ENCODE data around the gene PAK5. TPM values are rescaled to one million over a fixed set of nuclear protein-coding genes. Genes with fewer than 3 reads are reported as not detected.

PAK5 gene
- total and polyA plus RNA-seq, 7 experiments from 2014 or later = not detected

- DNase-seq (no peak), ATAC-seq (no peak)
- Histone ChIP-seq H3K4me1 (ENCODE audit: control insufficient read depth in 2 of 2, insufficient read depth in 2 of 2, low read length in 2 of 2) (no peaks in the 10 kb centered on the region), H3K27me3 (ENCODE audit: control insufficient read depth in 2 of 2, insufficient read depth in 2 of 2, low read length in 2 of 2) (no peaks in the 10 kb centered on the region), H3K36me3 (ENCODE audit: control insufficient read depth in 2 of 3, insufficient read depth in 3 of 3, low read length in 3 of 3) (no peaks in the 10 kb centered on the region), H3K4me3 (ENCODE audit: low read length) (no peak overlapping the region), H3K9me3 (ENCODE audit: control insufficient read depth in 2 of 3, low read length in 3 of 3) (no peaks in the 10 kb centered on the region), H3K27ac (ENCODE audit: low read depth, low read length) (no peak overlapping the region)
- CTCF ChIA-PET = no interaction called here
- H3K27me3 Mint-ChIP-seq = peaks cover 0 to 4% (median 0%) of the 10 kb centered on the region in 5 donors
- H3K9me3 Mint-ChIP-seq = peaks cover 0 to 19% (median 6%) of the 10 kb centered on the region in 11 donors
- peaks cover 0 to 3% (median 0%) of the 10 kb centered on the region in 5 donors for H3K36me3 Mint-ChIP-seq
- no peak overlapping the region for H3K27ac Mint-ChIP-seq
- no peaks in the 10 kb centered on the region for H3K4me1 Mint-ChIP-seq
- H3K4me3 Mint-ChIP-seq = no peak overlapping the region
- intact Hi-C loops (cut with micrococcal nuclease) = no loop called here
- POLR2A ChIA-PET = no interaction called here
Observed at GRCh38 chr20:9705722-9706476, 133.0 kb downstream of the PAK5 start.

- CTCF ChIA-PET = no interaction called here
- DNase-seq (no peak), ATAC-seq (no peak)
- no peaks in the 10 kb centered on the region for H3K27me3 ChIP-seq (ENCODE audit: control insufficient read depth in 2 of 2, insufficient read depth in 2 of 2, low read length in 2 of 2)
- Mint-ChIP-seq H3K4me3 (no peak overlapping the region), H3K27me3 (no peaks in the 10 kb centered on the region), H3K27ac (no peak overlapping the region), H3K9me3 (peaks cover 0 to 12% (median 0%) of the 10 kb centered on the region in 11 donors), H3K4me1 (no peaks in the 10 kb centered on the region), H3K36me3 (no peaks in the 10 kb centered on the region)
- H3K4me3 ChIP-seq (ENCODE audit: low read length) = no peak overlapping the region
- H3K9me3 ChIP-seq (ENCODE audit: control insufficient read depth in 2 of 3, low read length in 3 of 3) = no peaks in the 10 kb centered on the region
- intact Hi-C loops (cut with micrococcal nuclease) = no loop called here
- H3K4me1 ChIP-seq (ENCODE audit: control insufficient read depth in 2 of 2, insufficient read depth in 2 of 2, low read length in 2 of 2) = no peaks in the 10 kb centered on the region
- no peak overlapping the region for H3K27ac ChIP-seq (ENCODE audit: low read depth, low read length)
- no peaks in the 10 kb centered on the region for H3K36me3 ChIP-seq (ENCODE audit: control insufficient read depth in 2 of 3, insufficient read depth in 3 of 3, low read length in 3 of 3)
- POLR2A ChIA-PET = no interaction called here
Observed at GRCh38 chr20:9699181-9699580, 139.7 kb downstream of the PAK5 start.

- Mint-ChIP-seq H3K36me3 (no peaks in the 10 kb centered on the region), H3K4me1 (no peaks in the 10 kb centered on the region), H3K9me3 (peaks cover 0 to 16% (median 0%) of the 10 kb centered on the region in 11 donors), H3K4me3 (no peak overlapping the region), H3K27me3 (peaks cover 0 to 5% (median 0%) of the 10 kb centered on the region in 5 donors), H3K27ac (no peak overlapping the region)
- Histone ChIP-seq H3K4me3 (ENCODE audit: low read length) (no peak overlapping the region), H3K27ac (ENCODE audit: low read depth, low read length) (no peak overlapping the region), H3K36me3 (ENCODE audit: control insufficient read depth in 2 of 3, insufficient read depth in 3 of 3, low read length in 3 of 3) (no peaks in the 10 kb centered on the region), H3K9me3 (ENCODE audit: control insufficient read depth in 2 of 3, low read length in 3 of 3) (no peaks in the 10 kb centered on the region), H3K27me3 (ENCODE audit: control insufficient read depth in 2 of 2, insufficient read depth in 2 of 2, low read length in 2 of 2) (no peaks in the 10 kb centered on the region), H3K4me1 (ENCODE audit: control insufficient read depth in 2 of 2, insufficient read depth in 2 of 2, low read length in 2 of 2) (no peaks in the 10 kb centered on the region)
- CTCF ChIA-PET = no interaction called here
- POLR2A ChIA-PET = no interaction called here
- intact Hi-C loops (cut with micrococcal nuclease) = no loop called here
- ATAC-seq (no peak), DNase-seq (no peak)
Observed at GRCh38 chr20:9689041-9689440, 149.8 kb downstream of the PAK5 start.

- CTCF ChIA-PET = no interaction called here
- POLR2A ChIA-PET = no interaction called here
Observed at GRCh38 chr20:9686866-9687265, 152.0 kb downstream of the PAK5 start.

GRCh38 chr20:9686455-9686854 is 152.4 kb downstream of the PAK5 start:
- Histone ChIP-seq H3K9me3 (ENCODE audit: control insufficient read depth in 2 of 3, low read length in 3 of 3) (no peaks in the 10 kb centered on the region), H3K4me1 (ENCODE audit: control insufficient read depth in 2 of 2, insufficient read depth in 2 of 2, low read length in 2 of 2) (no peaks in the 10 kb centered on the region), H3K36me3 (ENCODE audit: control insufficient read depth in 2 of 3, insufficient read depth in 3 of 3, low read length in 3 of 3) (no peaks in the 10 kb centered on the region), H3K4me3 (ENCODE audit: low read length) (no peak overlapping the region), H3K27ac (ENCODE audit: low read depth, low read length) (no peak overlapping the region), H3K27me3 (ENCODE audit: control insufficient read depth in 2 of 2, insufficient read depth in 2 of 2, low read length in 2 of 2) (no peaks in the 10 kb centered on the region)
- no peaks in the 10 kb centered on the region for H3K4me1 Mint-ChIP-seq
- H3K27ac Mint-ChIP-seq = no peak overlapping the region
- DNase-seq = no peak
- POLR2A ChIA-PET = no interaction called here
- no peaks in the 10 kb centered on the region for H3K36me3 Mint-ChIP-seq
- intact Hi-C loops (cut with micrococcal nuclease) = no loop called here
- peaks cover 0 to 8% (median 0%) of the 10 kb centered on the region in 5 donors for H3K27me3 Mint-ChIP-seq
- no peak overlapping the region for H3K4me3 Mint-ChIP-seq
- CTCF ChIA-PET = no interaction called here
- H3K9me3 Mint-ChIP-seq = peaks cover 0 to 20% (median 0%) of the 10 kb centered on the region in 11 donors
- ATAC-seq = no peak

More at GRCh38 chr20:9686866-9687265, 152.0 kb downstream of the PAK5 start:
- Mint-ChIP-seq H3K4me1 (no peaks in the 10 kb centered on the region), H3K9me3 (peaks cover 0 to 20% (median 0%) of the 10 kb centered on the region in 11 donors), H3K36me3 (no peaks in the 10 kb centered on the region), H3K27me3 (peaks cover 0 to 8% (median 0%) of the 10 kb centered on the region in 5 donors), H3K27ac (no peak overlapping the region), H3K4me3 (no peak overlapping the region)
- Histone ChIP-seq H3K4me1 (ENCODE audit: control insufficient read depth in 2 of 2, insufficient read depth in 2 of 2, low read length in 2 of 2) (no peaks in the 10 kb centered on the region), H3K36me3 (ENCODE audit: control insufficient read depth in 2 of 3, insufficient read depth in 3 of 3, low read length in 3 of 3) (no peaks in the 10 kb centered on the region), H3K27ac (ENCODE audit: low read depth, low read length) (no peak overlapping the region), H3K4me3 (ENCODE audit: low read length) (no peak overlapping the region), H3K27me3 (ENCODE audit: control insufficient read depth in 2 of 2, insufficient read depth in 2 of 2, low read length in 2 of 2) (no peaks in the 10 kb centered on the region), H3K9me3 (ENCODE audit: control insufficient read depth in 2 of 3, low read length in 3 of 3) (no peaks in the 10 kb centered on the region)
- DNase-seq (no peak), ATAC-seq (no peak)
- intact Hi-C loops (cut with micrococcal nuclease) = no loop called here

GRCh38 chr20:9686001-9686400 is 152.9 kb downstream of the PAK5 start:
- Histone ChIP-seq H3K9me3 (ENCODE audit: control insufficient read depth in 2 of 3, low read length in 3 of 3) (no peaks in the 10 kb centered on the region), H3K36me3 (ENCODE audit: control insufficient read depth in 2 of 3, insufficient read depth in 3 of 3, low read length in 3 of 3) (no peaks in the 10 kb centered on the region), H3K4me1 (ENCODE audit: control insufficient read depth in 2 of 2, insufficient read depth in 2 of 2, low read length in 2 of 2) (no peaks in the 10 kb centered on the region), H3K27ac (ENCODE audit: low read depth, low read length) (no peak overlapping the region), H3K27me3 (ENCODE audit: control insufficient read depth in 2 of 2, insufficient read depth in 2 of 2, low read length in 2 of 2) (no peaks in the 10 kb centered on the region), H3K4me3 (ENCODE audit: low read length) (no peak overlapping the region)
- intact Hi-C loops (cut with micrococcal nuclease) = no loop called here
- H3K4me1 Mint-ChIP-seq = no peaks in the 10 kb centered on the region
- CTCF ChIA-PET = no interaction called here
- peaks cover 0 to 20% (median 0%) of the 10 kb centered on the region in 11 donors for H3K9me3 Mint-ChIP-seq
- DNase-seq = no peak
- peaks cover 0 to 8% (median 0%) of the 10 kb centered on the region in 5 donors for H3K27me3 Mint-ChIP-seq
- no peaks in the 10 kb centered on the region for H3K36me3 Mint-ChIP-seq
- ATAC-seq = no peak
- POLR2A ChIA-PET = no interaction called here
- H3K27ac Mint-ChIP-seq = no peak overlapping the region
- no peak overlapping the region for H3K4me3 Mint-ChIP-seq

- Histone ChIP-seq H3K4me3 (ENCODE audit: low read length) (no peak overlapping the region), H3K9me3 (ENCODE audit: control insufficient read depth in 2 of 3, low read length in 3 of 3) (no peaks in the 10 kb centered on the region), H3K4me1 (ENCODE audit: control insufficient read depth in 2 of 2, insufficient read depth in 2 of 2, low read length in 2 of 2) (no peaks in the 10 kb centered on the region), H3K27ac (ENCODE audit: low read depth, low read length) (no peak overlapping the region), H3K36me3 (ENCODE audit: control insufficient read depth in 2 of 3, insufficient read depth in 3 of 3, low read length in 3 of 3) (no peaks in the 10 kb centered on the region), H3K27me3 (ENCODE audit: control insufficient read depth in 2 of 2, insufficient read depth in 2 of 2, low read length in 2 of 2) (no peaks in the 10 kb centered on the region)
- no peak for DNase-seq
- Mint-ChIP-seq H3K4me1 (no peaks in the 10 kb centered on the region), H3K9me3 (peaks cover 0 to 16% (median 0%) of the 10 kb centered on the region in 11 donors), H3K27me3 (peaks cover 0 to 8% (median 0%) of the 10 kb centered on the region in 5 donors), H3K27ac (no peak overlapping the region), H3K36me3 (no peaks in the 10 kb centered on the region), H3K4me3 (no peak overlapping the region)
- intact Hi-C loops (cut with micrococcal nuclease) = no loop called here
- ChIA-PET POLR2A (no interaction called here), CTCF (no interaction called here)
- no peak for ATAC-seq
Observed at GRCh38 chr20:9685011-9685410, 153.9 kb downstream of the PAK5 start.
